Frontal cortex (tissue), 4 donors: ENCODE measurements around the gene PCP4L1. TPM values are rescaled to one million over a fixed set of nuclear protein-coding genes. Genes with fewer than 3 reads are reported as not detected.
A peak's percentile ranks its signal among the peaks of the same experiment; 100 is the strongest.
"Not testable (repeated sequence)": the region's sequence is repeated elsewhere in the genome, so short reads cannot be mapped to it uniquely, and the experiment has no call there.

Experiments used
- DNase-seq, 2 donors: peaks; one replicate each; pipeline ENCODE4 v3.0.0; 2012; ENCODE audit warnings: low spot score in 2 of 2
- FAIRE-seq: peaks from 2 replicates; lab custom pipeline; 2012; peaks lifted over from hg19 to GRCh38; lab: Jason Lieb, UNC
- total RNA-seq: library from RNA; depleted of rRNA; stranded (reverse); fragments of >200 nt; gene quantifications from one replicate; pipeline ENCODE4 v1.2.3, GENCODE V29; 2014
- donor health status: control.
- donor health status: control.
- donor health status: control.

PCP4L1 gene
- total RNA-seq, 1 donor from 2014 or later: 6.9 TPM

DNA sequence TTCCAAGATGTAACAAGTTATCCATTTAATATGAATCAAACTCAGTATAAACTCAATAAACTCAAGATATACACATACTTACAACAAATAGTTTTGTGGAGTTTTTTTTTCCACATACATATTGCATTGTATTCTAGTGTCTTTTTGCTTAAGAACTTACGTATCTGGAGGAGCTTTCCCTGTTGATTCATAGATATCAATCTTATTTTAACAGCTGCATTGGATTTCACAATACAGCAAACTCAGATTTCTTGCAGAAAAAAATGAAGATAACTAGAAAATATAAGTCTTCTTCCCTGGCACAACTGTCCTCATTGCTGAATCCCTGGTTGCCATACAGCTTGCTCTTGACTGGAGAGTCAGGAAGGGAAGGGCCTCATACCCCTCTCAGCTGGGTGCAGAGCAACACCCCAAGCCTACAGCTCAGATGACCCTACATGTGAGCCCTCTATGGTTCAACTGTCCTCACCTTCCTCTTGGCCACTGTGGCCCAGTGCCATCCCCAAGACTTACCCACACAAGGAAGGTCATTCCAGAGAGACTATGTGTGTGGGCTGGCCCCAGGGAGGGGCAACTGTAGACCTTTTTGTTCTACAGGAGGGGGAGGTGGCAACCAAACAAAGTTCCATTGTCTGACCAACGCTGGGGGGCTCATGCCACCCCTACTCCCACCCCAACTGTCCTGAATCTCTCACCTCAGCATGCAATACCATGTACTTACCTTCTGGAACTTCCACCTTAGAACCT is 49.5 kb downstream of the PCP4L1 start:
- no peak for FAIRE-seq

DNA sequence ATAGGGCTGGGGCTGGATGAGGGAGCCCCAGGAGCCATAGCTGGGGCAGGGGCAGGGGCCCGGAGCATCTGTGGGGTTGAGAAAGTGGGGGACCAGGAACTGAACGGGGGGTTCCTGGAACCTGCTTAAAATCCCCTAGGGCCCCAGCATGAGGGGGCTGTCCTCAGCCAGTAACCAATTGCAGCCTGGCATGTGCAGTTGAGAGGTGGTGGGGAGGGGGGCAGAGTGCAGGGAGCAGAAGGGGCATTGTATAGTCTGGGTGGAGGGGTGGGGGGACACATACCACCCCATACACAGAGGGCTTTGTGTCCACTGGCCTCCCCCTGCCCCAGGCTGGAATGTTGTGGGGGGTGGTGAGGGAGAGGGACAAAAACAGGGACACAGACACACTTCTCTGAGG is 51.3 kb downstream of the PCP4L1 start, which contains the start of gene MPZ:
Gene MPZ, minus strand, starts transcription at position 101 of the 400 bp plus-strand sequence. Its CDS starts 63 bp downstream, at position 38.
- no peak for FAIRE-seq

More for the DNA sequence above, 49.5 kb downstream of the PCP4L1 start:
- DNase-seq: no peak

DNA sequence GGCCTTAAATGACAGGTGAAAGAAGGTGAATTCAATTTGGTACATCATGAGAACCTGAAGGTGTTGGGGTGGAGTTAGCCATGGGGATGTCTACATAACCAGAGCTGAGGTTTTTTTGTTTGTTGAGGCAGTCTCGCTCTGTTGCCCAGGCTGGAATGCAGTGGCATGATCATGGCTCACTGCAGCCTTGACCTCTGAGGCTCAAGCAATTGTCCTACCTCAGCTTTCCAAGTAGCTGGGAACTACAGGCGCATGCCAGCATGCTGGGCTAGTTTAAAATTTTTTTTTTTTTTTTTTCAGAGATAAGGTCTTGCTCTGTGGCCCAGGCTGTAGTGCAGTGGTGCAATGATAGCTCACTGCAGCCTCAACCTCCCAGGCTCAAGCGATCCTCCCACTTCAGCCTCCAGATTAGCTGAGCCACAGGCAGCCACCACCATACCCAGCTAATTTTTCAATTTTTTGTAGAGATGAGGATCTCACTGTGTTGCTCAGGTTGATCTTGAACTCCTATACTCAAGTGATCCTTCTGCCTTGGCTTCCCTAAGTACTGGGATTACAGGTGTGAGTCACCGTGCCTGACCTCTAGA is 53.1 kb downstream of the PCP4L1 start:
- DNase-seq: no peak

More for the DNA sequence above, 51.3 kb downstream of the PCP4L1 start, which contains the start of gene MPZ:
- no peak for DNase-seq

DNA sequence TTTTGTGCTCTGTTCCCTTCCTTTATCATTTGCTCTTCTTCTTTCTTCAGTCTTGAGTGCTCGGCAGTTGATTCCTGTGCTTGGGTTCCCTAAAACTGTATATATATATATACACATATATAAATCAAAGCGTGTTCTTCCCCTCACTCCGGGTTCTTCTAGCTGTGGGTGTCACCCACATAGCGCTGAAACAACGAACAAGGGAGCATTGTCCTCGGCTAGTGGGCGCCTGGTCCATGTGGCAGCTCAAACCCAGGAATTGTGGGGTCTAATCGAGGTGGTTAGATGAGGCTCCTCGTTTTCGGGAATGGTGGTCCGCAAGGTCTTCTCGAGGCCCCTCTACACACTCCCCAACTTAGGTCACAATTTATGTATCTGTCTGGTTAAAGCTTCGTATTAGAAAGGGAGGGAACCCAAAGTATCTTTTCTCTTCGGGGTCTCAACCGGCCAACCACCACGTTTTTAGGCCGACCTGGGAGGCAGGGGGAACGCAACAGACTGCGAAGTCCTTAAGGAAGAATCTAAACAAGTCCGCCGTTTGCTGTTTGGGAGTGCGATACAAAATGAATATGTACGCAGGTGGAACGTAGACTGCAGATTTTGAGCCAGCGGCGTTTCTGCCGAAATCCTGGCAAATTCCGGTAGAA is 55.1 kb downstream of the PCP4L1 start:
- DNase-seq: no peak

More for the DNA sequence above, 53.1 kb downstream of the PCP4L1 start:
- no peak for FAIRE-seq

DNA sequence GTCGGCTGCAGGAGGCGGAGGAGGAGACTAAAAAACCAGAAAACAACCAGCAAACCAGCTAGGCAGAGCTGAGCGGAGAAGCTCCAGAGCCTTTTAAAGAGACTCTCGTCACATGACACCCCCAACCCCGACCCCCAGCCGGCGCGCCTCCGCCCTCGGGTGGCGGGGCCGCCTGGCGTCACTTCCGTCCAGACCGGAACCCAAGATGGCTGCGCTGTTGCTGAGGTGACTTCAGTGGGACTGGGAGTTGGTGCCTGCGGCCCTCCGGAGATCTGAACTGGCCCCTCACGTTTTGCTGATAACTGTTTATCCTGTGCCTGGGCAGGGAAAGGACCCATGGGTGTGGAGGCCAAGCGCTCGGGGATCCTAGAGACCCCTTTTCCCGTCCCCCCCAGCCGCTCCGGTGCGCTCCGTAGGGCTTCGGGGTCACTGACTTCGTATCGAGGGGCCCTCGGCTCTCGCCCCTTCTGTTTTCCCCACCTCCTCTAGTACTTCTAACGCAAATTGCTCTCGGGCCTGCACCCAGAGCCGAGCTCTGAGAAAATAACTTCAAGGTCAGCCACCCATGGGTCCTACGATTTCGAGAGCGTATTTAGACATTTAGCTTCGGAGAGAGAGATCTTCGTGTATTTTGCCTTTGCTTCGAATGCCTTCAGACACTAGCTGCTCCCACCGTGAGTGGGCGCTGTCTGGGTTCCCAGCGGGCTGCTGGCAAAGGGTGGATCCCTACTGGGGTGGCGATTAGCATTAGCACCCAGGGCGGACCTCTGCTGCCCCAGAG is 55.8 kb downstream of the PCP4L1 start, which contains the start of gene SDHC:
Gene SDHC, plus strand, starts transcription at position 181 of the 781 bp plus-strand sequence. Its CDS starts 25 bp downstream, at position 206.
- peak; percentile 85 to 91 for DNase-seq
- no peak for FAIRE-seq

More for the DNA sequence above, 55.1 kb downstream of the PCP4L1 start:
- FAIRE-seq: no peak

DNA sequence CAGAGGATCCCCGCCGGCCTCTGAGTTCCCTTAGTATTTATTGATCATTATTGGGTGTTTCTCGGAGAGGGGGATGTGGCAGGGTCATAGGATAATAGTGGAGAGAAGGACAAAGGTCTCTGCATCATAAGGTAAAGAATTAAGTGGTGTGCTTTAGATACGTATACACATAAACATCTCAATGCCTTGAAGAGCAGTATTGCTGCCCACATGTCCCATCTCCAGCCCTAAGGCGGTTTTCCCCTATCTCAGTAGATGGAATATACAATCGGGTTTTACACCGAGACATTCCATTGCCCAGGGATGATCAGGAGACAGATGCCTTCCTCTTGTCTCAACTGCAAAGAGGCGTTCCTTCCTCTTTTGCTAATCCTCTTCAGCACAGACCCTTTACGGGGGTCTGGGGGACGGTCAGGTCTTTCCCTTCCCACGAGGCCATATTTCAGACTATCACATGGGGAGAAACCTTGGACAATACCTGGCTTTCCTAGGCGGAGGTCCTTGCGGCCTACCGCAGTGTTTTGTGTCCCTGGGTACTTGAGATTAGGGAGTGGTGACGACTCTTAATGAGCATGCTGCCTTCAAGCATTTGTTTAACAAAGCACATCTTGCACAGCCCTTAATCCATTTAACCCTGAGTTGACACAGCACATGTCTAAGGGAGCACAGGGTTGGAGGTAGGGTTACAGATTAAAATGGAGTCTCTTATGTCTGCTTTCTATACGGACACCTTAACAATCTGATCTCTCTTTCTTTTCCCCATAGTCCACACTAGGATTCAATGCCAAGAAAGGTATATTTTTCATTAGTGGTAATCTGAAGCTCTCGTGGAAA is 57.5 kb downstream of the PCP4L1 start:
- not testable (repeated sequence) for FAIRE-seq, DNase-seq

DNA sequence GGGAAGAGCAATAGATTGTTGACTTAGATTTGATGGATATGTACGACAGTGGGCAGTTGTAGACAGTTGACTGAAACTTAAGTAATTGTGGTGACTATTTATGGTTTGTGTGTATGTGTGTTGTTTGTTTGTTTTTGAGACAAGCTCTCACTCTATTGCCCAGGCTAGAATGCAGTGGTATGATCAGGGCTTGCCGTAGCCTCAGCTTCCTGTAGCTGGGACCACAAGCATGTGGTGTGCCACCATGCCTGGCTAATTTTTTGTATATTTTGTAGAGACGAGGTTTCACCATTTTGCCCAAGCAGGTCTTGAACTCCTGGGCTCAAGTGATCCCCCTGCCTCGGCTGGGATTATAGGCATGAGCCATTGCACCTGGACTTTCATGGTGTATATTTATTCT is 65.5 kb downstream of the PCP4L1 start:
- FAIRE-seq (no peak), DNase-seq (no peak)

DNA sequence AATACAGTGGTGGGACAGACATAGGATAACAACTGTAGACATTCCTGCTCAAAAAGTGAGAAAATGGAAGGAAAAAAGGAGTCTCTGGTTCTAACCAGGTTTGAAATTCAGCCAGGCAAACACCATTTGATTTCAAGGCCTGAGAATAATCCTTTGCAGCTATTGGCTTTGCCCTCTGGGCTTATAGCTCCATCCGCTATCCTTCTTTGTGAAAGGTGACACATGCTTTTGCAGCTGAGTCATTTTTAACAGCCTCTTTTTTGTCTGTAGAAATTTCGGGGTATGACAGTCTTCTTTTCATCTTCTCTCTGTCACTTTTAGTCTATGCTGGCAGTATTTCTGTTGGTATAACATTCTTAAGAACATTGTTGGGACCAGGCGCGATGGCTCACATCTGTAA is 71.8 kb downstream of the PCP4L1 start:
- no peak for FAIRE-seq

DNA sequence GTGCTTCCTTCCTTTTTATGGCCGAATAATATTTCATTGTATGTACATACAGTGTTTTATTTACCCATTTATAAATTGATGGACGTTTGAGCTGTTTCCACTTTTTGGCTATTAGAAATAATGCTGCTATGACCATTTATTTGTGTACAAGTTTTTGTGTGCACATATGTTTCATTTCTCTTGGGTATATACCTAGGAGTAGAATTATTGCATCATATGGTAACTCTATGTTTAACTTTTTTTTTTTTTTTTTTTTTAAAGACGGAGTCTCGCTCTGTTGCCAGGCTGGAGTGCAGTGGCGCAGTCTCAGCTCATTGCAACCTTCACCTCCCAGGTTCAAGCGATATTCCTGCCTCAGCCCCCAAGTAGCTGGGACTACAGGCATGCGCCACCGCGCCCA is 74.6 kb downstream of the PCP4L1 start:
- DNase-seq (no peak), FAIRE-seq (no peak)

More for the DNA sequence above, 71.8 kb downstream of the PCP4L1 start:
- DNase-seq: no peak

Other genes starting within 250 kb of the PCP4L1 start
- gene F11R, start 237.6 kb upstream of the PCP4L1 start, total RNA-seq: 9.4 TPM
- 32.6 TPM for gene TSTD1, start 219.8 kb upstream of the PCP4L1 start, total RNA-seq
- 186 TPM for gene USF1, start 212.8 kb upstream of the PCP4L1 start, total RNA-seq
- gene ARHGAP30, start 188.9 kb upstream of the PCP4L1 start, total RNA-seq: 0.82 TPM
- not detected for gene NECTIN4, start 169.2 kb upstream of the PCP4L1 start, total RNA-seq
- gene KLHDC9, start 160.4 kb upstream of the PCP4L1 start, total RNA-seq: 4.5 TPM
- 53.8 TPM for gene PFDN2, start 140.7 kb upstream of the PCP4L1 start, total RNA-seq
- gene NIT1, start 140.6 kb upstream of the PCP4L1 start, total RNA-seq: 14.7 TPM
- 21.6 TPM for gene DEDD, start 126.1 kb upstream of the PCP4L1 start, total RNA-seq
- 138 TPM for gene UFC1, start 104.8 kb upstream of the PCP4L1 start, total RNA-seq
- gene USP21, start 99.2 kb upstream of the PCP4L1 start, total RNA-seq: 8.2 TPM
- 26.5 TPM for gene PPOX, start 92.3 kb upstream of the PCP4L1 start, total RNA-seq
- 16.3 TPM for gene B4GALT3, start 81.2 kb upstream of the PCP4L1 start, total RNA-seq
- 0.41 TPM for gene ADAMTS4, start 59.7 kb upstream of the PCP4L1 start, total RNA-seq
- 143 TPM for gene NDUFS2, start 56.4 kb upstream of the PCP4L1 start, total RNA-seq
- 2.0 TPM for gene FCER1G, start 43.5 kb upstream of the PCP4L1 start, total RNA-seq
- not detected for gene APOA2, start 35.1 kb upstream of the PCP4L1 start, total RNA-seq
- gene TOMM40L, start 32.7 kb upstream of the PCP4L1 start, total RNA-seq: 22.4 TPM
- gene NR1I3, start 20.5 kb upstream of the PCP4L1 start, total RNA-seq: not detected
- 1.6 TPM for gene MPZ, start 51.2 kb downstream of the PCP4L1 start, total RNA-seq
- 14.7 TPM for gene SDHC, start 55.6 kb downstream of the PCP4L1 start, total RNA-seq
- gene CFAP126, start 109.1 kb downstream of the PCP4L1 start, total RNA-seq: not detected
- 6.5 TPM for gene FCGR2A, start 246.7 kb downstream of the PCP4L1 start, total RNA-seq